ENCODE results near the gene MYO10. TPM values are rescaled to one million over a fixed set of nuclear protein-coding genes. Genes with fewer than 3 reads are reported as not detected.

MYO10 gene
- total and polyA plus RNA-seq, 2 of the 8 experiments (the other 6 are each of a cell fraction or from before 2014, with no cell fraction given), result 21.5 to 107 TPM

DNA sequence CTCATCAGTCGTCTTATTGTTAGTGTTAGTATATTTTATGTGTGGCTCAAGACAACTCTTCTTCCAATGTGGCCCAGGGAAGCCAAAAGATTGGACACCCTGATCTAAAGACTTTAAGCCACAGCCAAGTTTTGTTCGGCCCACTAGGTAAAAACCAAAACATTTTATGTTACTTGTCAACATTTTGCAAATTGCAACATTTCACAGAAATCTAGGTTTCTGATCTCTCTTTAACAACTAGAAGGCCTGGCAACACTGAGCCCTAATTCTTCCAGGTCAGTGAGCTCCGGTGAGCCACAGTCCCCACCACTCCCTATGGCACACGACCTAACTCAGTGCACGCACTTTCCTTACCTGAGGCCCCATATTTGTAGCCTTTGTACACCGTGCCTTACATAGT is 24.0 kb downstream of the MYO10 start (continued):
- TF ChIP-seq, protein P1, sequence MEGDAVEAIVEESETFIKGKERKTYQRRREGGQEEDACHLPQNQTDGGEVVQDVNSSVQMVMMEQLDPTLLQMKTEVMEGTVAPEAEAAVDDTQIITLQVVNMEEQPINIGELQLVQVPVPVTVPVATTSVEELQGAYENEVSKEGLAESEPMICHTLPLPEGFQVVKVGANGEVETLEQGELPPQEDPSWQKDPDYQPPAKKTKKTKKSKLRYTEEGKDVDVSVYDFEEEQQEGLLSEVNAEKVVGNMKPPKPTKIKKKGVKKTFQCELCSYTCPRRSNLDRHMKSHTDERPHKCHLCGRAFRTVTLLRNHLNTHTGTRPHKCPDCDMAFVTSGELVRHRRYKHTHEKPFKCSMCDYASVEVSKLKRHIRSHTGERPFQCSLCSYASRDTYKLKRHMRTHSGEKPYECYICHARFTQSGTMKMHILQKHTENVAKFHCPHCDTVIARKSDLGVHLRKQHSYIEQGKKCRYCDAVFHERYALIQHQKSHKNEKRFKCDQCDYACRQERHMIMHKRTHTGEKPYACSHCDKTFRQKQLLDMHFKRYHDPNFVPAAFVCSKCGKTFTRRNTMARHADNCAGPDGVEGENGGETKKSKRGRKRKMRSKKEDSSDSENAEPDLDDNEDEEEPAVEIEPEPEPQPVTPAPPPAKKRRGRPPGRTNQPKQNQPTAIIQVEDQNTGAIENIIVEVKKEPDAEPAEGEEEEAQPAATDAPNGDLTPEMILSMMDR (IDR thresholded peaks at IDR 0.05; ENCODE audit: control extremely low read depth in 1 of 3, insufficient read depth in 1 of 3, low read depth in 1 of 3, low read length in 3 of 3), result no peak
- TF ChIP-seq GTF2F1 (IDR thresholded peaks at IDR 0.05; ENCODE audit: borderline replicate concordance, low read depth, low read length) (no peak), RBBP5 (IDR thresholded peaks at IDR 0.05; ENCODE audit: borderline replicate concordance, low read depth, low read length) (no peak), CHD2 (IDR thresholded peaks at IDR 0.05; ENCODE audit: low read length) (no peak)
- TF ChIP-seq, protein P2, sequence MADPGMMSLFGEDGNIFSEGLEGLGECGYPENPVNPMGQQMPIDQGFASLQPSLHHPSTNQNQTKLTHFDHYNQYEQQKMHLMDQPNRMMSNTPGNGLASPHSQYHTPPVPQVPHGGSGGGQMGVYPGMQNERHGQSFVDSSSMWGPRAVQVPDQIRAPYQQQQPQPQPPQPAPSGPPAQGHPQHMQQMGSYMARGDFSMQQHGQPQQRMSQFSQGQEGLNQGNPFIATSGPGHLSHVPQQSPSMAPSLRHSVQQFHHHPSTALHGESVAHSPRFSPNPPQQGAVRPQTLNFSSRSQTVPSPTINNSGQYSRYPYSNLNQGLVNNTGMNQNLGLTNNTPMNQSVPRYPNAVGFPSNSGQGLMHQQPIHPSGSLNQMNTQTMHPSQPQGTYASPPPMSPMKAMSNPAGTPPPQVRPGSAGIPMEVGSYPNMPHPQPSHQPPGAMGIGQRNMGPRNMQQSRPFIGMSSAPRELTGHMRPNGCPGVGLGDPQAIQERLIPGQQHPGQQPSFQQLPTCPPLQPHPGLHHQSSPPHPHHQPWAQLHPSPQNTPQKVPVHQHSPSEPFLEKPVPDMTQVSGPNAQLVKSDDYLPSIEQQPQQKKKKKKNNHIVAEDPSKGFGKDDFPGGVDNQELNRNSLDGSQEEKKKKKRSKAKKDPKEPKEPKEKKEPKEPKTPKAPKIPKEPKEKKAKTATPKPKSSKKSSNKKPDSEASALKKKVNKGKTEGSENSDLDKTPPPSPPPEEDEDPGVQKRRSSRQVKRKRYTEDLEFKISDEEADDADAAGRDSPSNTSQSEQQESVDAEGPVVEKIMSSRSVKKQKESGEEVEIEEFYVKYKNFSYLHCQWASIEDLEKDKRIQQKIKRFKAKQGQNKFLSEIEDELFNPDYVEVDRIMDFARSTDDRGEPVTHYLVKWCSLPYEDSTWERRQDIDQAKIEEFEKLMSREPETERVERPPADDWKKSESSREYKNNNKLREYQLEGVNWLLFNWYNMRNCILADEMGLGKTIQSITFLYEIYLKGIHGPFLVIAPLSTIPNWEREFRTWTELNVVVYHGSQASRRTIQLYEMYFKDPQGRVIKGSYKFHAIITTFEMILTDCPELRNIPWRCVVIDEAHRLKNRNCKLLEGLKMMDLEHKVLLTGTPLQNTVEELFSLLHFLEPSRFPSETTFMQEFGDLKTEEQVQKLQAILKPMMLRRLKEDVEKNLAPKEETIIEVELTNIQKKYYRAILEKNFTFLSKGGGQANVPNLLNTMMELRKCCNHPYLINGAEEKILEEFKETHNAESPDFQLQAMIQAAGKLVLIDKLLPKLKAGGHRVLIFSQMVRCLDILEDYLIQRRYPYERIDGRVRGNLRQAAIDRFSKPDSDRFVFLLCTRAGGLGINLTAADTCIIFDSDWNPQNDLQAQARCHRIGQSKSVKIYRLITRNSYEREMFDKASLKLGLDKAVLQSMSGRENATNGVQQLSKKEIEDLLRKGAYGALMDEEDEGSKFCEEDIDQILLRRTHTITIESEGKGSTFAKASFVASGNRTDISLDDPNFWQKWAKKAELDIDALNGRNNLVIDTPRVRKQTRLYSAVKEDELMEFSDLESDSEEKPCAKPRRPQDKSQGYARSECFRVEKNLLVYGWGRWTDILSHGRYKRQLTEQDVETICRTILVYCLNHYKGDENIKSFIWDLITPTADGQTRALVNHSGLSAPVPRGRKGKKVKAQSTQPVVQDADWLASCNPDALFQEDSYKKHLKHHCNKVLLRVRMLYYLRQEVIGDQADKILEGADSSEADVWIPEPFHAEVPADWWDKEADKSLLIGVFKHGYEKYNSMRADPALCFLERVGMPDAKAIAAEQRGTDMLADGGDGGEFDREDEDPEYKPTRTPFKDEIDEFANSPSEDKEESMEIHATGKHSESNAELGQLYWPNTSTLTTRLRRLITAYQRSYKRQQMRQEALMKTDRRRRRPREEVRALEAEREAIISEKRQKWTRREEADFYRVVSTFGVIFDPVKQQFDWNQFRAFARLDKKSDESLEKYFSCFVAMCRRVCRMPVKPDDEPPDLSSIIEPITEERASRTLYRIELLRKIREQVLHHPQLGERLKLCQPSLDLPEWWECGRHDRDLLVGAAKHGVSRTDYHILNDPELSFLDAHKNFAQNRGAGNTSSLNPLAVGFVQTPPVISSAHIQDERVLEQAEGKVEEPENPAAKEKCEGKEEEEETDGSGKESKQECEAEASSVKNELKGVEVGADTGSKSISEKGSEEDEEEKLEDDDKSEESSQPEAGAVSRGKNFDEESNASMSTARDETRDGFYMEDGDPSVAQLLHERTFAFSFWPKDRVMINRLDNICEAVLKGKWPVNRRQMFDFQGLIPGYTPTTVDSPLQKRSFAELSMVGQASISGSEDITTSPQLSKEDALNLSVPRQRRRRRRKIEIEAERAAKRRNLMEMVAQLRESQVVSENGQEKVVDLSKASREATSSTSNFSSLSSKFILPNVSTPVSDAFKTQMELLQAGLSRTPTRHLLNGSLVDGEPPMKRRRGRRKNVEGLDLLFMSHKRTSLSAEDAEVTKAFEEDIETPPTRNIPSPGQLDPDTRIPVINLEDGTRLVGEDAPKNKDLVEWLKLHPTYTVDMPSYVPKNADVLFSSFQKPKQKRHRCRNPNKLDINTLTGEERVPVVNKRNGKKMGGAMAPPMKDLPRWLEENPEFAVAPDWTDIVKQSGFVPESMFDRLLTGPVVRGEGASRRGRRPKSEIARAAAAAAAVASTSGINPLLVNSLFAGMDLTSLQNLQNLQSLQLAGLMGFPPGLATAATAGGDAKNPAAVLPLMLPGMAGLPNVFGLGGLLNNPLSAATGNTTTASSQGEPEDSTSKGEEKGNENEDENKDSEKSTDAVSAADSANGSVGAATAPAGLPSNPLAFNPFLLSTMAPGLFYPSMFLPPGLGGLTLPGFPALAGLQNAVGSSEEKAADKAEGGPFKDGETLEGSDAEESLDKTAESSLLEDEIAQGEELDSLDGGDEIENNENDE (IDR thresholded peaks at IDR 0.05; ENCODE audit: insufficient replicate concordance, low read length), result no peak
